Left lobe of liver (tissue), 2 donors: ENCODE results near the gene NEU2. TPM values are rescaled to one million over a fixed set of nuclear protein-coding genes. Genes with fewer than 3 reads are reported as not detected.
"Not testable (repeated sequence)": the region's sequence is repeated elsewhere in the genome, so short reads cannot be mapped to it uniquely, and the experiment has no call there.

Source experiments
- ATAC-seq: fragments of 200-7000 bp; cut with Tn5 transposase; one replicate; pipeline ENCODE4 v1.9.1; 2020; ENCODE audit warnings: mild to moderate bottlenecking, moderate library complexity
- DNase-seq: peaks from one replicate; pipeline ENCODE4 v3.0.0-alpha.2; 2020; ENCODE audit warnings: low spot score
- total RNA-seq: library from RNA; stranded (reverse); gene quantifications from one replicate; pipeline ENCODE4 v1.2.1, GENCODE V29; 2021
- donor health status: DM: no; HTN: no; CAD: no; lungs with moderate emphysema.
- donor health status: DM: no; HTN: yes; CAD: no.

NEU2 gene
- total RNA-seq, 1 donor from 2014 or later, result not detected

GRCh38 chr2:233053928-233054784 lies 21.7 kb downstream of the NEU2 start:
- ATAC-seq (peak; percentile 95), DNase-seq (peak; percentile 72)

- ATAC-seq, result no peak
Observed at GRCh38 chr2:233055362-233055761, 22.9 kb downstream of the NEU2 start.

GRCh38 chr2:233056961-233057605 lies 24.6 kb downstream of the NEU2 start:
- no peak for ATAC-seq
- no peak for DNase-seq

More at GRCh38 chr2:233055362-233055761, 22.9 kb downstream of the NEU2 start:
- DNase-seq, result no peak

GRCh38 chr2:233058717-233059546 lies 26.5 kb downstream of the NEU2 start:
- DNase-seq, result peak; percentile 42
- ATAC-seq, result no peak

GRCh38 chr2:233059547-233059796 lies 27.0 kb downstream of the NEU2 start:
- no peak for ATAC-seq

GRCh38 chr2:233059797-233060500 lies 27.5 kb downstream of the NEU2 start, which contains the start of gene INPP5D:
INPP5D (plus strand) TSS chr2:233060342; CDS start chr2:233060479, 137 bp downstream.
- peak; percentile 58 for DNase-seq
- peak; percentile 53 for ATAC-seq

More at GRCh38 chr2:233059547-233059796, 27.0 kb downstream of the NEU2 start:
- no peak for DNase-seq

GRCh38 chr2:233060501-233060979 lies 28.1 kb downstream of the NEU2 start:
- DNase-seq, result no peak
- ATAC-seq, result no peak

GRCh38 chr2:233060980-233061590 lies 28.6 kb downstream of the NEU2 start:
- DNase-seq, result peak; percentile 38
- ATAC-seq, result no peak

GRCh38 chr2:233061591-233062450 lies 29.3 kb downstream of the NEU2 start:
- peak; percentile 58 for DNase-seq
- ATAC-seq, result peak; percentile 61

GRCh38 chr2:233062451-233062850 lies 30.0 kb downstream of the NEU2 start:
- ATAC-seq, result peak; percentile 25
- DNase-seq, result peak; percentile 41

GRCh38 chr2:233062946-233063268 lies 30.4 kb downstream of the NEU2 start:
- no peak for ATAC-seq
- no peak for DNase-seq

GRCh38 chr2:233063269-233063975 lies 30.9 kb downstream of the NEU2 start:
- ATAC-seq (no peak), DNase-seq (peak; percentile 43)

GRCh38 chr2:233063976-233064411 lies 31.5 kb downstream of the NEU2 start:
- ATAC-seq (no peak), DNase-seq (peak; percentile 42)

- ATAC-seq (no peak), DNase-seq (peak; percentile 38)
Observed at GRCh38 chr2:233064530-233065199, 32.2 kb downstream of the NEU2 start.

GRCh38 chr2:233065200-233065589 lies 32.7 kb downstream of the NEU2 start:
- ATAC-seq, result not testable (repeated sequence)
- peak; percentile 24 for DNase-seq

- ATAC-seq, result no peak
- DNase-seq, result peak; percentile 26
Observed at GRCh38 chr2:233065954-233066470, 33.5 kb downstream of the NEU2 start.

- ATAC-seq (no peak), DNase-seq (no peak)
Observed at GRCh38 chr2:233068762-233069418, 36.4 kb downstream of the NEU2 start.
